ENCODE measurements around the gene TLL2. TPM values are rescaled to one million over a fixed set of nuclear protein-coding genes. Genes with fewer than 3 reads are reported as not detected.

TLL2 gene
- total RNA-seq, 2 donors from 2014 or later = not detected

DNA sequence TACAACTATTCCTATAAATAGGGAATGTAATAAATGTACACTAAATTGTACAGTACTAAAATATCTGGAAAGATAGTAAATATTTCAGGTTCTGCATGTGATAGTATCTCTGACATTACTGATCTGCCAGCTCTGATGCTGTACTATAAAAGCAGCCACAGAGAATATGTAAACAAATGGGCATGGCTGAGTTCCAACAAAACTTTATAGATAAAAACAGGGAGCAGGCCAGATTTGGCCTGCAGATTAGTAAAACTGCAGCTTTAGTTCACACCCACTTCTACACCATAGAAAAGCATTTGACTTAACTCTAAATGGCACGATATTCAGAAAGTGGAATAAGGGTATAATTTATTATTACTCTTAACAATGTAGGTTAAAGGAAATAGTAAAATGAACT lies 18.8 kb upstream of the TLL2 start:
- Histone ChIP-seq H3K4me1 (ENCODE audit: control insufficient read depth in 1 of 2, low read depth in 2 of 2) (no peaks in the 10 kb centered on the region), H3K27me3 (replicated peaks; ENCODE audit: insufficient read depth) (no peaks in the 10 kb centered on the region), H3K9me3 (no peaks in the 10 kb centered on the region), H3K27ac (no peak overlapping the region), H3K4me3 (no peak overlapping the region), H3K36me3 (peaks cover 8% of the 10 kb centered on the region)
- TF ChIP-seq, protein P1, sequence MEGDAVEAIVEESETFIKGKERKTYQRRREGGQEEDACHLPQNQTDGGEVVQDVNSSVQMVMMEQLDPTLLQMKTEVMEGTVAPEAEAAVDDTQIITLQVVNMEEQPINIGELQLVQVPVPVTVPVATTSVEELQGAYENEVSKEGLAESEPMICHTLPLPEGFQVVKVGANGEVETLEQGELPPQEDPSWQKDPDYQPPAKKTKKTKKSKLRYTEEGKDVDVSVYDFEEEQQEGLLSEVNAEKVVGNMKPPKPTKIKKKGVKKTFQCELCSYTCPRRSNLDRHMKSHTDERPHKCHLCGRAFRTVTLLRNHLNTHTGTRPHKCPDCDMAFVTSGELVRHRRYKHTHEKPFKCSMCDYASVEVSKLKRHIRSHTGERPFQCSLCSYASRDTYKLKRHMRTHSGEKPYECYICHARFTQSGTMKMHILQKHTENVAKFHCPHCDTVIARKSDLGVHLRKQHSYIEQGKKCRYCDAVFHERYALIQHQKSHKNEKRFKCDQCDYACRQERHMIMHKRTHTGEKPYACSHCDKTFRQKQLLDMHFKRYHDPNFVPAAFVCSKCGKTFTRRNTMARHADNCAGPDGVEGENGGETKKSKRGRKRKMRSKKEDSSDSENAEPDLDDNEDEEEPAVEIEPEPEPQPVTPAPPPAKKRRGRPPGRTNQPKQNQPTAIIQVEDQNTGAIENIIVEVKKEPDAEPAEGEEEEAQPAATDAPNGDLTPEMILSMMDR (IDR thresholded peaks at IDR 0.05) = no peak
- no peak for DNase-seq (ENCODE audit: low spot score)
- ATAC-seq (ENCODE audit: insufficient number of reproducible peaks, low FRiP score, low read depth) = no peak

DNA sequence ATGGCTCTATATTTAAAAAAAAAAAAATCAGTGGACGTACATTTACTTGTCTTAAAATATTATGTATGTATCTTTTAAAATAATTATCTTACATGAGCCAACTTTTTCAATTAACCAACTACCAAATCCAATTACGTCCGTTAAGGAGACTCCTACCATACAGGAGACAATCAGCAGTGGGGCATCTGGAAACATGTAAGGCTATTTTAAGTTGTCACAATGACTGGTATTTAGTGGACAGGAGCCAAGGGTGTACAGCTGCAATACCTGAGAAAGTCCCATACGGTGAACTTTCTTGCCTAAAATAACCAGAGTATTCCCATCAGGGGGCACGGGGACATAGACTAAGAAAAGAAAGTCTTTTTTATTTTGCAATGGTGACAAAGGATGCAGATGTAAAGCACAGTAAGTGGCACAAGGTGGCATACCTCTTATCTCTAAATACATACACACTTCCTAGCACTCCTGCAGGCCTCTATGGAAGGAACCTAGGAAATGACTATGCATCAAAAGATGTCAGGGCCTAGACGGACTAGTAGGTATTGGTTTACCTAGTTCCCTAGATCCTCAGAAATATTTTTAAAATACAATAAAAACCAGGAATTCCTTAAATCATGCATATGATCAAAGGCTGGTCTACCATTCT lies 16.0 kb upstream of the TLL2 start:
- no peaks in the 10 kb centered on the region for H3K9me3 ChIP-seq
- no peaks in the 10 kb centered on the region for H3K27me3 ChIP-seq (replicated peaks; ENCODE audit: insufficient read depth)
- H3K4me1 ChIP-seq (ENCODE audit: control insufficient read depth in 1 of 2, low read depth in 2 of 2) = no peaks in the 10 kb centered on the region
- TF ChIP-seq, protein P1 (IDR thresholded peaks at IDR 0.05) = no peak
- no peak overlapping the region for H3K4me3 ChIP-seq
- DNase-seq (ENCODE audit: low spot score) (no peak), ATAC-seq (ENCODE audit: insufficient number of reproducible peaks, low FRiP score, low read depth) (no peak)
- no peak overlapping the region for H3K27ac ChIP-seq
- peaks cover 23% of the 10 kb centered on the region for H3K36me3 ChIP-seq

DNA sequence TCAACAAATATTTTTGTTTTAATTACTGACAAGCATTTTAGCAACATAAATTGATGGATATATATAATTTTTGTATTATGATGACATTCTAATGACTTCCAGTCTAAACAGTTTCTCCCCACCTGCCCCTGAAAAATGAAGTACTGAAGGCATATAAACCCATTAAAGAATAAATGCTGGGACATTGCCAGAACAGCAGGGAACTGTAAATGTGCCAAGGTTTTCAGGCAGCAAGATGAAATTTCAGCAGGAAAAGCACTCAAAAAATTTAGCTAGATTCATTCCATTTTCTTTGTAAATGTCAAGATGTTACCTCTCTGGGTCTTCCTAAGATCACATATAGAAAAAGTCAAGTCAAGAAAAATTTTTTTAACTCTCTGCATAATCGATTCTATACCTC lies 11.0 kb upstream of the TLL2 start:
- no peaks in the 10 kb centered on the region for H3K27me3 ChIP-seq (replicated peaks; ENCODE audit: insufficient read depth)
- TF ChIP-seq, protein P1 (IDR thresholded peaks at IDR 0.05) = no peak
- no peak overlapping the region for H3K27ac ChIP-seq
- ATAC-seq (ENCODE audit: insufficient number of reproducible peaks, low FRiP score, low read depth) (no peak), DNase-seq (ENCODE audit: low spot score) (no peak)
- H3K4me1 ChIP-seq (ENCODE audit: control insufficient read depth in 1 of 2, low read depth in 2 of 2) = no peaks in the 10 kb centered on the region
- H3K36me3 ChIP-seq = peaks cover 22% of the 10 kb centered on the region
- no peak overlapping the region for H3K4me3 ChIP-seq
- no peaks in the 10 kb centered on the region for H3K9me3 ChIP-seq

DNA sequence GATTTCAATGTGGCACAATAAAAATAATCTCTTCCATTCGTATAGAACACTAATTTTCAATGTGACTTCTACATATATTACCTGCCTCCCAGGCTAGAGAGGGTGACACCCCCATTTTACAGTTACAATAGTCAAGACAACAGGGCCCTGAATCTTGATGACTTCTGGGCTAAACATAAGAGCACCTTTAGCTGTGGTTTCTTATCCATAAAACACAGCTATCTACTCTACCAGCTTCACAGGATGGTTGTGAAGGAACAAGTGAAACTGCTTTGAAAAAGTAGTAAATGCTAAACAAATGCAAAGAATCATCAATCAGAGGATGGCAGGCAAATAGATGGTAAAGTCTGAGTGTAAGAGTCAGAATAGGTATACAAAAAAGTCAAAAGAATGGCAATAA lies 3.6 kb upstream of the TLL2 start:
- Histone ChIP-seq H3K9me3 (no peaks in the 10 kb centered on the region), H3K27me3 (replicated peaks; ENCODE audit: insufficient read depth) (no peaks in the 10 kb centered on the region), H3K4me3 (no peak overlapping the region), H3K36me3 (peaks cover 5% of the 10 kb centered on the region), H3K27ac (no peak overlapping the region), H3K4me1 (ENCODE audit: control insufficient read depth in 1 of 2, low read depth in 2 of 2) (peaks cover 14 to 21% of the 10 kb centered on the region in 2 donors)
- no peak for DNase-seq (ENCODE audit: low spot score)
- ATAC-seq (ENCODE audit: insufficient number of reproducible peaks, low FRiP score, low read depth) = no peak
- TF ChIP-seq, protein P1 (IDR thresholded peaks at IDR 0.05) = no peak

DNA sequence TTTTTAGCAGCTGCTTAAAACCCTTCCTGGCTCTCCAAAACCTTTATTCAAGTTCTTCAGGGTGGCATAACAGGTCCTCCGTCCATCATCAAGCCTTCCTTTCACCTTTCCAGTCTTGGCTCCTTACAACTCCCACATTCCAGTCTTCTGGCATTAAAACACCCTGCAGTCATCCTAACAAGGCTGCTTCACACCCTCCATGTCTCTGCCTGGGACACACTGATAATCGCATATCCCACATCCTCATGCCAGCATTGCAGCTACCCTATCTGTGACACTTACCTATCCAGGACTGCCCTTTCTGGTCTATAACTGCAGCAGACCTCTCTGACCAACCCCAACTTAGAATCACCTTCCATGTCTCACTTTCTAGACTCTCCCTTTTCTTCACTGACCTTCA lies 2.6 kb upstream of the TLL2 start:
- TF ChIP-seq, protein P1 (IDR thresholded peaks at IDR 0.05) = no peak
- no peak overlapping the region for H3K27ac ChIP-seq
- H3K27me3 ChIP-seq (replicated peaks; ENCODE audit: insufficient read depth) = no peaks in the 10 kb centered on the region
- H3K4me3 ChIP-seq = no peak overlapping the region
- H3K4me1 ChIP-seq (ENCODE audit: control insufficient read depth in 1 of 2, low read depth in 2 of 2) = peaks cover 16 to 22% of the 10 kb centered on the region in 2 donors
- no peaks in the 10 kb centered on the region for H3K36me3 ChIP-seq
- no peaks in the 10 kb centered on the region for H3K9me3 ChIP-seq
- DNase-seq (ENCODE audit: low spot score) = no peak
- no peak for ATAC-seq (ENCODE audit: insufficient number of reproducible peaks, low FRiP score, low read depth)
